HG03565 (cell line): ENCODE measurements around the gene FAM163A.

Experiments used
- ATAC-seq: cut with Tn5 transposase; IDR thresholded peaks from one replicate; pipeline ENCODE4 v1.9.1; 2021; ENCODE audit warnings: mild to moderate bottlenecking, moderate library complexity; ENCODE audit not compliant: unreplicated experiment

The FAM163A gene

GRCh38 chr1:179748772-179749171, 5.7 kb downstream of the FAM163A start:
- no peak for ATAC-seq

- ATAC-seq, result no peak
Measured at GRCh38 chr1:179750630-179751029, 7.5 kb downstream of the FAM163A start.

GRCh38 chr1:179753061-179753460, 10.0 kb downstream of the FAM163A start:
- no peak for ATAC-seq

DNA sequence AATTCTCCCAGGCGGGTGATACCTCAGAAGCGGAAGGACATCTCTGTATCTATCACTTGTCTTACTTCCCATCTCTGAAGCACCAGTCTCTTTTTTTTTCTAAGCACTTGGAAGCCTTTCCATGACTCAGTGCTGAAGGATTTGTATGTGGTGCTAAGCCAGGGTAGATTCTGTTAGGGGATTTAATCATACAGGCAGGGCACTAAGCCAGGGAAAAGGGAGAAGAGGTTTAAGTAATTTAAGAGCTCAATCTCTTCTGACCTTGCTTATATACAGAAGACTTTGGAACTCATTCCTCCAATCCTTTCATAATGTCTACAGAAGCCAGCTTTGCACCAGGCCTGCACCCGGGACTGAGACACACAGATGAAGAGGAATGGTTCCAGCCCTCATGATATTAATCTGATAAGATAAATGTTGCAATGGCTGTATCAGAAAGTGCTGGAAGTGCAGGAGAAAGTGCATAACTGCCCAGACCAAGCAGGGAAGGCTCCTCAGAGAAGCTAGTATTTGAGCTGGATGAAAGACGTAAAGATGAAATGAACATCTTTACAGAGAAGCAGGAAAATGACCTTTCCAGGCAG, 11.0 kb downstream of the FAM163A start:
- no peak for ATAC-seq

DNA sequence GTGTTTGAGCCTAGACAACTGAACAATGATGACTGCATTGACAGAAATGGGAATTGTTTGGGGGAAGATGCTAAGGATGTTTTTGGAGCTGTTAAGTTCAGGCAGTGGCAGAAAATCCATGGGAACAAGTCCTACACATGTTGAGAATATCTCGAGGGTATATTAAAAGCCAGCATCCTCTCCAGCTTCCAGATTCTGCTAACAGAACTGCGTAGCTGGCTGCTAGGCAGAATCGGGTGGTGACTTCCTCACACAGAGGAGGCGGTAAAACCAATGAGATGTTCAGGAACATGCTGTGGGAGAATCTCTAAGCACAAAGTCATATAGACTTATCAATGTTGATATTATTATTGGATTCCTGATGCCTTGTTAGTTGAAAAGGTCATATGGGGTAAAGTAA, 14.8 kb downstream of the FAM163A start:
- no peak for ATAC-seq

GRCh38 chr1:179760521-179760920, 17.4 kb downstream of the FAM163A start:
- no peak for ATAC-seq

- no peak for ATAC-seq
Measured at GRCh38 chr1:179761296-179761695, 18.2 kb downstream of the FAM163A start.

DNA sequence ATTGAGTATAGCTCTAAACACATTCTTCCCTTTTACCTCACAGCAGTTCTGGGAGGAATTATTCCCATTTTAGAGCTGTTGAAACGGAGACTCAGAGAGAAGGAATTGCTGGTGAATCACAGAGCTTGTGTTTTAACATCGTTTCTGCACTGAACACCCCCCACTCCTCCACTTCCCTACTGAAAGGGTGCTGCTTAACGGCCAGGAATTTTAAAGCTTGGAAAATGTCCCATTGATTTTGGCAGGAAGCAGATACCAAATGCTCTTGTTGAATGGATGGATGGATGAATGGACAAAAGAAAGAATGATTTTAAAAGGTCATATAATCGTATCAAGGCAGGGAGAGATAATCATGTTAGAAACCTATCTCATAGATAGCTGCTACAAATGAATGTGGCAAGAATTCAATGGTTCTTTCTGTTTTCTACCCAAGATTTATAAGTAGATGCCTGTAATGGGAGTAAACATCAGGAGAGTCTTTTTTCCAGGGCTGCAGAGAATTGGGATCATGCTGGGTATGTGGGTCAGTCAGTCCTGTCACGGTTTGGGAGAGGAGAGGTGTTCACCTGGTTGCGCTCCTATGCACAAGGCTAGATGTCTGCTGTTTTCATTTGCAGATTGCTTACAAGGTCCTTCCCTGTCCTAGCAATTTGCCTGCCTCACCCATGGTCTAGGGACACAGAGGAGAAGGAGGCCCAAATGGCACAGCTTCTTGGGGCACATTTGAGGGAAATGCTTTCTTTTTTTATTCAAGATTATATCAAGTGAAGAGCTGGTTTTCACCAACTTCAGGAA, 19.0 kb downstream of the FAM163A start:
- ATAC-seq, result no peak

DNA sequence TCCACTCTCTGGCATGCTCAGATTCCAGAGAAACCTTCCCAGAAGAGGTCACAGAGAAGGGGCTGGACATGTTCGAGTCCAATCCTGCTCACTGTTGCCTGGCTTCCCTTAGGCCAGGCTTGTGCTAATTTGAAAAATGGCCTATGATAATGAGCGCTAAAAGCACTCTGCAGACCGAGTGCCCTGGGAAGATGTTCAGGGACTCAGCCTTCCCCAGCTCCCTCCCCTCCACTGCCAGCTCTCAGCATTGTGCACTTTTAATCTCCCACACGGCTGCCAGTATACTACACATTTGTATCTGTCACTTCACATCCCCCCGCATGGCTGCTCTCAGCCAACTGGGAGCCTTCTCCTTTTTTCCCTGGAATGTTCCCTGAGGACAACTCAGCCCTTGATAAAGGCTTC, 24.1 kb downstream of the FAM163A start:
- no peak for ATAC-seq

- ATAC-seq, result no peak
Measured at GRCh38 chr1:179767996-179768395, 24.9 kb downstream of the FAM163A start.

DNA sequence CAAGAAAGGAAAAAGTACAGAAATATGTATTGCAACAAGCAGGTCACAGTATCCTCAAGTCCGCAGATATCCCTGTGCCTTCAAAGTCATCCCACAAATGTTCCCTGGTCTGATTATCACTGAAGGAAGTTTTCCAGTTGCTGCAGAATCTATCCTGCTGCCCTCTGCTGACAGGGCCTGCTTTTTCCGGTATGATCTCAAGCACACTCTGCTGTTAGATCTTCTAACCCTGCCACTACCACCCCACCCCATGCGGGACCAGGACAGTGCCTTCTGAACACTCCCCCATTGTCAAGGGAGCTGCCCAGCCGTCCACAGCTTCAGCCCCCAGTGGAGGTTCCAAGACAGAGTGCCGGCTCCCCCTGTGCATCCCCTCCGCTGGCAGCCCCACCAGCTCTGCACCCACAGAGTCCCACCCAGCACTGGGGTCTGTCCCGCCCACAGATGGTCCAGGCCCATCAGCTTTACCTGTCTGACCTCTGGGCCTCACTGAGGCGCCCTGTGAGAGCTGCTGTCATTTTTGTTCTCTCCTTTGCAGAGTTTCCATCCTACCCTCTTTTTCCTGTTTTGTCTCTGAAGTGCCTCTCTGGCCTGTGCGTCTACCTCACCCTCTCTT, 27.9 kb downstream of the FAM163A start:
- ATAC-seq, result no peak

DNA sequence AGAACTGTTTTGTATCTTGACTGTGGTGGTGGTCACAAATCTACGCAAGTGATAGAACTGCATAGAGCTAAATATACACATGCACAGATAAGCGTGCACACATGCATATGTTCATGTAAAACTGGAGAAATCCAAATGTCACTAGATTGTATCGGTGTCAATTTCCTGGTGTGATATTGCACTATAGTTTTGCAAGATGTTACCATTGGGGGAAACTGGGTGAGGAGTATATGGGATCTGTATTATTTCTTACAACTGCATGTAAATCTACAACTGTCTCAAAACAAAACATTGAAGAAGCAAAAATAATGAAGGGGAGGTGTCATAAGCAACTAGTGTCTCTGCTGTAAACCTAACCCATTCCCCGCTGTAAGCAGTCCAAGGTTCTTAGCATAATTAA, 30.2 kb downstream of the FAM163A start:
- no peak for ATAC-seq

GRCh38 chr1:179774000-179774399, 30.9 kb downstream of the FAM163A start:
- no peak for ATAC-seq

DNA sequence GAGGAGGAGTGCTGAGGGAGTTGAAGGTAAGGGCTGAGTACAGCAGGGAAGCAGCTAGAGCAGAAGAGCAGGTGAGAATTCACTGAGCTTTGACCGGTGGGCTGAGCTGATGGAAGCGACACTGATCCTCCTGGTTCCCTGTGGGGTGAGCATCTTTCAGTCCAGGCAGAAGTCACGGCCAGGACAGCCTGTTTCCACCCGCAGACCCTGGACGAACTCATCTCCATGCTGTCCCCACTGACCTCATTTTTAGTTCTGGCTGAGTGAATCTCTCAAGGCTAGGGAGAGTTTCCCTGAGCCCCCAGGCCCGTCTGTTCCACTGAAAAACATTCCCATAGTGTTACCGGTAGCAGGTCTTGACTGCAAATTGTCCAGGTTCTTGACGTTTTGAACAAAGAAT, 31.5 kb downstream of the FAM163A start:
- no peak for ATAC-seq

DNA sequence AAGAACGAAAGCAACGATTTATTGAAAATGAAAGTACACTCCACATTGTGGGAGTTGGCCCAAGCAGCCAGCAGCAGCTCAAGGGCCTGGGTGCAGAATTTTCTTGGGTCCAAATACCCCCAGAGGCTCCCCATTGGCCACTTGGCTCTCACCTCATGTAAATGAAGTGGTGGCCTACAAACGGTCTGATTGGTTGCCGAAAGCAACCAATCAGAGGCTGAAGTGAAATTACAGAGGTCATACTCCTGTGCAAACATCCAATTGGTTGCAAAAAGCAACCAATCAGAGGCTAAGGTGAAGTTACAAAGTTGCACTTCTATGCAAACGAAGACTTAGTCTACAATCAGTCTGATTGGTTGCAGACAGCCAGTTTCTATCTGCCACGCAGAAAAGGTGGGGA, 31.9 kb downstream of the FAM163A start:
- ATAC-seq, result no peak

- no peak for ATAC-seq
Measured at GRCh38 chr1:179776831-179777230, 33.7 kb downstream of the FAM163A start.

DNA sequence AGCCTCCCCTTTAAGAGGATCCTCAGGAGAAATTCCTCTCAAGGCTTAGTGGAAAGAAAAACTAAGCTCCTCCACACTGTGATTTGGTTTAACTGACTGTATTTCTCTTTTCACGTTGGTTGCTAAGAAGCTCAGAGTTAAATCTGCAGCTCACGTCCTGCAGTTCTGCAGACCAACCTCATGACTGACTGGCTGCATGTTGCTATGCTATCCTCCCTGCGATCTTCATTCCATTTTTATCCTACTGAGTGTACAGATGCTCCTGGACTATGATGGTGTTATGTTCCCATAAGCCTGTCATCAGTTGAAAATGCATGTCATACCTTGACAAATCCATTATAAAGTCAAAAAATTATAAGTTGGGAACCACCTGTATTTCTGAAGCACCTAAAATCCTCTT, 34.6 kb downstream of the FAM163A start:
- ATAC-seq, result no peak

DNA sequence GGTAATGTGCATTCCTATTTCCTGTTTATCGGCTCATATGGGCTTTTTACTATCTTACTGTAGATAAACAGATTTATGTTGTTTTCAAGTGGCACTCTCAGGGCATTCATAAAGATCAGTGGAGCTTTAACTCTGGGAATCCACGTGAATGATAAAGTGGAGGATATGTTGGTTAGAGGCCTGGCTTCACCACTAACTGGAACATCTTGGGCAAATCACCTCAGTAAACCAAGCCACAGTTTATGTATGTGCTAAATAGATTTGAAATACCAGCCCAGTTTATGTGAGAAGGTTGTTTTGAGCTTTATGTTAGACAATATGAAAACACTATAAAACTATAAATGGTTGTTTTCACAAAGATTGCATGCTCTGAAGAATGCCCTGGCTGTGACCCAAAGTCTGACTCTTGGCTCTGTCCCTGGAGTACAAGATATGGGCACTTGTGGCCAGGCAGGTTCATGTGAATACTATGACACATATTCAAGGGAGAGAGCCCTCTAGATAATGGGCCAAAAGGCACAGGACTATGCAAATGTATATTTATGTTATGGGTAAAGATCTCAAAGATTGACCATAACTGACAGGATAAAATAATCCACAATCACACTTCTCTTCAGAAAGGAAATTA, 36.7 kb downstream of the FAM163A start:
- no peak for ATAC-seq

GRCh38 chr1:179781962-179782361, 38.9 kb downstream of the FAM163A start:
- no peak for ATAC-seq

DNA sequence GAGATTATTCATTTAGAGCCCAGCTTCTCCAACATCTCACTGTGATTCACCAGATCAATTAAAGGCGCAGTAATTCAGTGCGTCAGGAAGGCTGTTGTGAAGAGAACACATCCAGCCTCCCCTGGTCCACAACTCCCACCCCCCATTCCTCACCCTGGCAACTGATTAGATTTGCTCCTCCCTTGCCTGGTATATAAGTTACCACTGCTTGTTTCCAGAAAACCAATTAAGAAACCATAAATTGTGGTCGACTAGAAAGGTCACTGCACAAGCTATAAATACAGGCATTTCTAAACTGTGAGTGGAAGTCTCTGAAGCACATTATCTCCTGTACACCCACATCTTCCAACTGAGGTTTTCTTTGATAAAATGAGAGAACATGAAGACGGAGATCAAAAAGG, 41.9 kb downstream of the FAM163A start:
- ATAC-seq, result no peak

DNA sequence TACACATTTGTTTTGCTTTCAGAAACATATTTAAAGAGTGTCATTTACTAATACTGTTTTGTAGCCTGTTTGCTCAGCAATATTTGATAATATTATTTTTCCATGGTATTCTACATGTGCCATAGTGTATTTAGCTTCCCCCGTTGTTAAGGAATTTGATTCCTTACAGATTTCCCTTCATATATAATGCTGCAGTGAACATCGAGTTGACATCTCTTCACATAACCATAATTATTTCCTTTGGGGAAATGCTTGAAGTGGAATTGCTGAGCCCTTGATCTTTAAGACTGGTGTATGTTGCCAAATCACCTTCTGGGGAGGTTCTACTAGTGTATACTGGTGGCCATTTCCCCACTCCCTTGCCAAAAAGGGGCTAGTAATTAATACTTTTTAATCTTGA, 42.6 kb downstream of the FAM163A start:
- ATAC-seq, result no peak
